DMS114 treated with DMSO at 0.1 percent for 48 hours (cell line): Measurements from ENCODE around the gene SMIM35.
"Not testable (repeated sequence)": the region's sequence is repeated elsewhere in the genome, so short reads cannot be mapped to it uniquely, and the experiment has no call there.

ENCODE experiments used
- DNase-seq: peaks from one replicate; lab custom pipeline; 2025; ENCODE audit not compliant: unreplicated experiment; lab: John Stamatoyannopoulos, UW

The SMIM35 gene

DNA sequence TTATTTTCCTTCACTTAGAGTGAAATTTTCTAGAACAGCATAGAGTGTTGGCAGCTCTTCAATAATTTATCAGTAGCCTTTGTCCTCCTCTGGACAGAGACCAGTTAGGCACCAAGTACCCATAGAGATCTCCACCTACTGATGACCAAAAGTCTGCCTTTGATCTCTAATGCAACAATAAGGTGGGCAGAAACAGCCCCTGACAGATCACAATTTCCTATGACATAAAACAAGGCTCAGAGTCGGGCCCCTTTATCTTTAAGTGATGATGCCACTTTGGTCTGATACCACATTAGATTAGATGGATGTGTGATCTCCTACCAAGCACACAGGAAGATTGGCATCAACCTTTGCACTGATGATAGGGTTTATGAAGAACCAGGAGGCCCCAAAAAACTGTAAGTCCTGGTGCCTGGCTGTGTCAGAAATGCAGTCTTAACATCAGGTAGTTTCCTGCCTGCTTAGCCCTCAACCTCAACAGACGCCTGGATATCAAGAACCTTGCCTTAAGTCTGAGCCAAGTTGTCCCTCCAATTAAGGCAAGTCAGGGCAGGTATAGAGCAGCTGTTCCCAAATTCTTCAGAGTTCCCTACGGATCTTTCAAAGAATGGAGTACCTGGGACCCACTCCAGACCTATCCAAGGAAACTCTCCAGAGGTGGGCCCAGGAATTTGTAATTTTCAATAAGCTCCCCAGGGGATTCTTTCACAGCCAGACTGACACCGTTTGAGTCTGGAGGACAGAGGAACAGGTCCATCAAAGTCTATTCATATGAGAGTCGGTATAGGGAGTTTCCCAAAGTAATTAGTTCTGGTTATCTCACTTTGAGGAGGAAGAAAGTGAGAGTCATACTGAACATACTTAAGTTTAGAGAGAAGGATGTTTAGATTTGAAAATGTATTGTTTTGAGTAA is 40.5 kb downstream of the SMIM35 start:
- no peak for DNase-seq

DNA sequence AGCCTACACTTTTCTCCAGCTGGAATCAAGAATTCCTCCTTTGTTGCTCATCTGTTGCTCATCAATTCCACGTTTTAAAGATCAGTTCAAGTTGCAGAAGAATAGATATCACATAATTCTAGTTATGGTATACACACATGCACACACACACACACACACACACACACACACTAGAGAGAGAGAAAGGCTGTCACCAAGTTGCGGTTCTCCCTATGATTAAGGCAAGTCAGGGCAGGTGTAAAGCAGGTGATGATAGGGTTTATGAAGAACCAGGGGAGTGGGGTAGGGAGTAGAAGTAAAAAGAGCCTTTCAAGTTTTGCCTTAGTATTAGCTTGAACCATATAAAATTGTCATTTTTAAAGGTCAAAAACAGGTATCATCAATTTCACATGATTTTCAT is 41.6 kb downstream of the SMIM35 start:
- DNase-seq, result no peak

DNA sequence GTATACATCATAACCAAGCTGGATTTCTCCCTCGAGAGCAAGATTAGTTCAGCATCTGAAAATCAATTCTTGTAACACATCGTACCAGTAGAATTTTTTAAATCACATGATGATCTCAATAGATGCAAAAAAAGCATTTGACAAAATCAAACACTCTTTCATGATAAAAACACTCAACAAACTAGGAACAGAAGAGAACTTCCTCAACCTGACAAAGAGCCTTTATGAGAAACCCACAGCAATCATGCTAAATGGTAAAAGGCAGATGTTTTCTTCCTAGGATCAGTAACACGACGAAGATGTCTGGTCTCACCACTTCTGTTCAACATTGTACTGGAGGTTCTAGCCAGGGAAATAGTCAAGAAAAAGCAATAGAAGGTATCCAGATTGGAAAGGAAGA is 44.0 kb downstream of the SMIM35 start:
- DNase-seq, result no peak

DNA sequence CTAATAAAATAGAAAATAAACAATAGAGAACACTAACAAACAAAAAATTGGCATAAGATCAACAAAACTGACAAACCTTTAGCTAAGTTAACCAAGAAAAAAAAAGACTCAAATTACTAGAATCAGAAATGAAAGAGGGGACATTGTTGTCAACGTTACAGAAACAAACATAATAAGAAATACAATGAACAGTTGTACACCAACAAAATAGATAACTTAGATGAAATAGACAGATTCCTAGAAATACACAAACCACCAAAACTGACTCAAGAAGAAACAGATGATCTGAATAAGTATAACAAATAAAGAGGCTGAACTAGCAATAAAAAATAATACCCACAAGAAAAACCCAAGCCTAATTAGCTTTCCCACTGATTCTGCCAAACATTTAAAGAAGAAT is 44.6 kb downstream of the SMIM35 start:
- no peak for DNase-seq

DNA sequence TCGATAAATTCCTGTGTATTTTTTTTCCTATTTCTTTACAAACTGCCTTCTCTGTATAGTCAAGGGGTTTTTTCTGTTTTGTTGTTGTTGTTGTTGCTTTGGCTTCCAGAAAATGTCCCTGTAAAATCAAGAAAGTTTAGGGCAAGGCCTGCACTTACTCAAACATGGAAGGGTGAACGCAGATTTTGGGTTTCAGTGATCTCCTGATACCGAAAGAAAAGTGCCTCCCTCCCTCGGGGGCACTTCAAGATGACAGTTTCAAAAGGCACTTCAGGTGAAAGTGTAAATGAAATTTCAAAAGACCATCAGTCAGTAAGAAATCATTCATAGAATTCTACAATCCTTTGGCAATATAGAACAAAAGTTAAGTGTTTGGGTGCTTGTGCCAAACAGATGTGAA is 53.3 kb downstream of the SMIM35 start:
- no peak for DNase-seq

DNA sequence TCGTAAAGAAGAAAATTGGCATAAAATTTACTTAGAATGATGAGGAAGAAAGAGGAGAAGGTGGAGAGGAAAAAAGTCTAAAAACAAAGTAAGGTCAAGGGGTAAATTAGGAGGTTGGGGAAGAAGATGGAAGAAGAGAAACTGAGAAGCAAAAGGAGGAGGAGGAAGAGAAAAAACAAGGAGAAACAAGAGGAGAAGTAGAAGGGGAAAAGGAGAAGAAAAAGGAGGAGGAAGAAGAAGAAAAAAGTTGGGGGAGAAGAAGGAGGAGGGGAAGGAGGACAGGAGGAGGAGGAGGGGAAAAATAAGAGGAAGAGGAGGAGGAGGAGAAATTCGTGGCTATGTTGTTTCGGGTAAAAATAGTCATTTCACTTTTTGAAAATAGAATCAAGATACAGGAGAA is 58.1 kb downstream of the SMIM35 start:
- DNase-seq, result no peak

DNA sequence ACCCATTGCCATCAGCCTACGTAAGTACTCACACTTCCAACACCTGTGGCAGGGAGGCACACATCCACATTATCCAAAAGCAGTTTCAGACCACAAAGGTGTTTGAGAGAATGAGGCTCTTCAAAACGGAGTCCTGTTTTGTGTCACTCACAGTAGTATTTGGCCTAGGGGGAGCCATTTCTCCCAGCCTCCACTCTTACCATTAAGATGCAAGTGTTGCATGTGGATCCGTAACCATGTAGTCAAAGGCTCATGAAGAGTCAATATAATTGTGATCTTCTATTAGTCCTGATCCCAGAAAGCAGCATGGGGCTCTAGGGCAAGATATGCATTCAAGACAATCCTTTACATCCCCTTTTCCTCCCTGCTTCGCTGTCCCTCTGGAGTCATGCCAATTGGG is 59.1 kb downstream of the SMIM35 start:
- DNase-seq, result no peak

DNA sequence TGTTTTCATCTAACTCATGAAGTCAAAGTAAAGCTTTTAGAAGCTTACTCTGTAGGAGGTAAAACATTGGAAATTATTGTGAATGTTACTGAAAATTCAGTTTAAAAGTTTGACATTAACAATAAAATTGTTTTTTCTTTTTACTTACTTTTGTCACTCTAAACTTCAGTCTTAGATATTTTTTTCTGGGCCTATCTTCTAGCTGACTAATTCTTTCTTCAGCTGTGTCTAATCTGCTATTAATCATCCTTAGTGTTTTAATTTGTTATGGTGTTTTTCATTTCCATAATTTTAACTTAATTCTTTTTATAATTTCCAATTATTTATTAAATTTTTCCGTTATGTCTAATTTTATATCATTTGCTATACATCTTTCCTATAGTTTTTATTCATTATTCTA is 65.6 kb downstream of the SMIM35 start:
- no peak for DNase-seq

DNA sequence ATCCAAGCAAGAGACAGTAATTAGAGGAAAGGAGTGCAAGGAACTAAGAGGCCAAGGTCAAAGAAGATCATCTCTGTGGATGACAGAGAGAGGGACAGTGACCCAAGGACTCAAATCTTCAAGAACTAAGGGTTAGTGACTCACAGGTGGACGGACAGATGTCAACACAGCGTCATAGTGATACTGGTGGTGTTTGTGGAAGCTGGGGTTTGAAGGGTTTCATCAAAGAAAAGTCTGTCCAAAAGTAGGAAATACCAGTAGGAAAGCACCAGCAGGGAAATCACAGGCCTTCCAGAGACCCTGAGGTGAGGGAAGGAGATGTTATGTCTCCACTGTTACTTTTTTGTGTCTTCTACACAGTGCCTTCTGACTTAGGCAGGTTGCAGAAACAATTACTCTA is 68.4 kb downstream of the SMIM35 start:
- DNase-seq, result no peak

DNA sequence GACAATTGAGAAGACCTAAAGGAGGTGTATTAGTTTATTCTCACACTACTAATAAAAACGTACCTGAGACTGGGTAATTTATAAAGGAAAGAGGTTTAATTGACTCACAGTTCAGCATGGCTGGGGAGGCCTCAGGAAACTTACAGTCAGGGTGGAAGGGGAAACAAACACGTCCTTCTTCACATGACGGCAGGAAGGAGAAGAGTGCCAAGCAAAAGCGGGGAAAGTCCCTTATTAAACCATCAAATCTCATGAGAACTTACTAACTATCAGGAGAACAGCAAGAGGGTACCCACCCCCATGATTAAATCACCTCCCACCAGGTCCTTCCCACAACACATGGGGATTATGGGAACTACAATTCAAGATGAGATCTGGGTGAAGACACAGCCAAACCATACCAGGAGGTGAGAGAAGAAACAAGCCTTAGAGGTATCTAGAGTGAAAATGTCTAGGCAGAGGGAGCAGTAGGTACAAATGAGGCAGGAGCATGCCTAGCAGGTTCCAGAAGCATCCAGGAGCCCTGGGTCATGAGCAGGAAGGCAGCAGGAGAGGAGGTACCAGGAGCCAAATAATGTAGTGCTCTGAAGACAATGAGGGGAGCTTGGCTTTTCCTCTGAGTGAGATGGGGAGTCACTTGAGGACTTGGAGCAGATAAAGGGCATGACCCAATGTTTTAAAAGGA is 69.0 kb downstream of the SMIM35 start:
- DNase-seq, result no peak

DNA sequence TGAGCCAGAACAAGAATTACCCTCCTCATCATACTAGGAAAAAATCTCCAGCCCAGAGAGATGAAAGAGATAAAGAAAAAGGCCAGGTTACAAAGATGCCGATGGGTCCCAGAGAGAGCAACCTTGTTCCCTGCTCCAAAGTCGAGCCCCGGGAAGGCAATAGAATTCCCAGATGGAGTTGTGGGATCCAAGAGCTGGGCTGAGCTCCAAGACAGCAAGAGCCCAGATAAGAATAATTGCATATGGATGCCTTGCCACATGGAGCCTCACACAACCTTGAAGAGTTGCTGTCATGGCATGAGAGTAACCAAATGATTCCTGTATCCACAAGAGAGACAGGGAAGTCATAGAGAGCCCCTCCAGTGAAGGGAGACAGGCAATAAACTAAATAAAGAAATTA is 69.7 kb downstream of the SMIM35 start:
- DNase-seq, result no peak

DNA sequence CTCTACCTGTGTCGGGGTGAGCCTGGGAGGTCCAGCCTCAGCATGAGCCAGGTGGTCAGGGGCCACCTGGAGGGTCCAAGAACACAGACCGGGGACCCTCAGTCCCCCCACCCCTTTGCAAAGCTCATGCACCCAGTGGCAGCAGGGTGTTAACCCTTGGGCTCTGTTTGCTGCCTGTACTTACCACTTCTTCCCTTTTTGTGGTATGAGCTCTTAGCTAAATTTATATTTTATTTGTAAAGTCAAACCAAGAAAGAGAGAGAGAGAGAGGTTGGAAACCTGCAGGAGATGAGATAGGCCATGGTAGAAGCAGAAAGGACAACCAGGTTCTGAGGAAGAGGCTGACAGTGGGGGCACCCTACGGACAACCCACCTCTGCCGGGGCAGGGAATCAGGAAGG is 70.7 kb downstream of the SMIM35 start:
- DNase-seq, result no peak

DNA sequence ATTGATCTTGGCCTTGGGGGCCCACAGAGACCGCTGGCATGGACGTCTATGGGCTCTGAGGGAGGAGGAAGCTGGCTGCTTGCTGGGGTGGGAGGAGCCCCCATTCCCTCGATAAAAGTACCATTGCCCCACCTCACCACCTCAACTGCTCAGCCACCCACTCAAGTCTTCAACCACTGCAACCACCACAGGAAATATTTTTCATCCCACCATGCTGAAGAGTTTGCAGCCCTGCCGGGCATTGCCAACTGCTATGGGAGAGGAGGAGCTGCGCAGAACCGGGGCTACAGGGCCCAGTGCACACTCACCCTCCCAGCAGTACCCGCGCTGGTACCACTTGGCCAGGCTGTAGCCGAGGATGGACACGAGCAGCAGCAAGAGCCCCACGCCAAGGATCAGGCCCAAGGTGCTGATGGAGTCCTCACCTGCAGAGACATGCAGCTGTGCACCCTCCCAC is 71.3 kb downstream of the SMIM35 start:
- no peak for DNase-seq

DNA sequence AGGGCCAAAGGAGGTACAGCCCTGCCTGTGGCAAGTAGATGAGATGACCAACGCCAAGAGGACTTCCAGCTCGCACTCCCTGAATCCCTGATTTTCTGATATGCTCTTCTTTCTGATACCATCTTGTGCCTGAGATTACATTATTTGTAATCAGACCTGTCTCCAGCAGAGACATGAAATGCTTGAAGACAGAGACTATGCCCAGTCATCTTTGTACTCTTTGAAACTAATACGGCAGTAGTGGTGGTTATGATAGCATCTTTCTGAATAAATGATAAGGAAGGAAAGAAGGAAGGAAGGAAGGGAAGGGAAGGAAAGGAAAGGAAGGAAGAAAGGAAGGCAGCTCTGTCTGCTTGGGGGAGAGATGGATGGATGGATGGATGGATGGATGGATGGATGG is 72.7 kb downstream of the SMIM35 start:
- no peak for DNase-seq

DNA sequence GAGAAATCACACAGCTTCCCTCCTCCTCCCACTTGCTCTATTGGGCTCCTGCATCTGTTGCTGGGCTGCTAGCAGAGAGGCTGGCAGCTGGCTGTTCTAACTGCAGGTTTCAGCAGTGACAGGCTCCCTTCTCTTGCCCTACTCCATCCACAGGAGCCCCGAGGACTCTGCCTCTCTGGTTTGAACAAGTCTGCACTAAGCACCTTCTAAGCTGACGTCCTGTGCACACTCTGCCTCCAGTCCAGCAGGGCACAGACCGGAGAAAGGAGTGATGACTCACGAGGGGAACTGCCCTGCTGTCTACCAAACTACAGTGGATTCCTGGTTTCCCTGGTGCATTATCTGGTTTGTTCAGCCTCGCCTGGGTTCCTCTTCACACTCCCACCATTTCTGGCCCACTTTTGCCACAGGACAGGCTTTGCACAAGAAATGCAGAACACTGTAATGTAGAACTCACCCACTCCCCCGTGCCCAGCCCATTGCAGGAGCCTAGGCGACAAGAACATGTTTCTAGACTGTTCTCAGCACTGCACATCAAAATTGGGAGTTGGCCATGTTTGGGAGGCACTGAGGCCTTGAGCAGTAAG is 74.6 kb downstream of the SMIM35 start:
- no peak for DNase-seq

DNA sequence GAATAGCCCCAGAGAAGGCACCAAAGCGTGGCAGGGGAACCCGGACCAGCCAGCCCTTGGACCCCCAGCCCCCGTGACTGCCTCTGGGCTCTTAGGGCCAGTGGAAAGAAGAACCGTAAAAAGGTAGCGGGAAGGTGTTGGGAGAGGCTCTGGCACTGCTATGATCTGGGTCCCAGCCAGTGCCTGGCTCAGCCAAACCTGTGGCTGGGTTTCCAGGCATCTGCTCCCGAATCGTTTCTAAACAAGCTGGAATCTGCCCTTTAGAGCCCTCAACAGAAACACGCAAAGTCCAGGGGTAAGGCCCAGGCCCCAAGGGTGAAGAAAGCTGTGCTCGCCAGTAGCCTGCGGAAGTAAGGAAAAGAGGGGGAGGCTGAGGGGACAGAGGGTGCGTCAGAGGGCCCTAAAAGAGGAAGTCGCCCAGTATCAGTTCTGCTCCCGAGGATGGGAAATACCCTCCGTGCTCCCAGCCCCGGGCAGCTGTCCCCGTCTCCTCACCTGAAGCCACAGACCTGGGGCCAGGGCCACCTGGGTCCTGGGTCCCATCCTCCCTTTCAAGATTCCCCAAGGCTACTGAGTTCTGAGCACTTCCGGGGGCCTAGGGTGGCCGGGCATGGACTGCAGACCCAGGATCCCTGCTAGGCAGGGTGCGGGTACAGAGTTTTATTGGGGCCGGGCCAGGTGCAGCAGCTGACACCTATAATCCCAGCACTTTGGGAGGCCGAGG is 75.9 kb downstream of the SMIM35 start:
- DNase-seq, result no peak

DNA sequence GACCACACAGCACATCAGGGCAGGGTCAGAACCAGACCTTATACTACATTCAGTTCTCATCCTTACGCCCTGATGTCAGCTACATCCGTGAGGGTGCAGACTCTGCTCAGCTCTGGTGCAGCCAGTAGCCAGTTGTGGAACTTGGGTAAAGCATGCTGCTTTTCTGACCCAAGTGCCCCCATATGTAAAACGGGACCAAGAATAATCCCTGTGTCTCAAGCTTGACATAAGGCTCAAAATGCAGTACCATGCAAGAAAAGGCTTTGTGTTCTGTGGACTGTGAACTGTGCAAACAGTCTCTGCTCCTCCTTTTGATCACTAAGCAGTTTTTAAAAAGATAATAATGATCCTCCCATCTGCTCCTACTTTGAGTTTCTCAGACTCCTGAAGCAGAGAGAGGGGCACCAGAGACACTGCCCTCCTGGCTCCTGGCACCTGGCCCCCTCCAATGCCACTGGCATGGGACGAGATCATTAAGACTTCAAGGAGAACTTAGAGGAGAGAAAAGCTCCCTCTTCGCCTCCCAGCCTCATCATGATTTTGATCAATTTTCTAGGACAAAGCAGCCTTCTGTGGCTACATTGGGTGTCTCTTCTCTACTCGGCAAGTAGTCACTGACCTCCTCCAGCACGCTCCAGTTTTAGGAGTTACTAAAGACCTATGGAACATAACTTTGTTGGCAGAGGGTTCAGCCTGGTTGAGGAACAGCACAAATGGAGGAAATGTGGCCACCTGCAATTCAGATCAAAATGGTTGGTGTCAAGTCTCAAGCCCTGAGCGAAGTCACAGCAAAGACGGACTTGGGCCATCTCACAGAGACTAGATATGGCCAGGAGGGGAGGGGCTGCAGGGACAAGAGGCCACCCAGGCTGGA is 76.7 kb downstream of the SMIM35 start:
- no peak for DNase-seq

DNA sequence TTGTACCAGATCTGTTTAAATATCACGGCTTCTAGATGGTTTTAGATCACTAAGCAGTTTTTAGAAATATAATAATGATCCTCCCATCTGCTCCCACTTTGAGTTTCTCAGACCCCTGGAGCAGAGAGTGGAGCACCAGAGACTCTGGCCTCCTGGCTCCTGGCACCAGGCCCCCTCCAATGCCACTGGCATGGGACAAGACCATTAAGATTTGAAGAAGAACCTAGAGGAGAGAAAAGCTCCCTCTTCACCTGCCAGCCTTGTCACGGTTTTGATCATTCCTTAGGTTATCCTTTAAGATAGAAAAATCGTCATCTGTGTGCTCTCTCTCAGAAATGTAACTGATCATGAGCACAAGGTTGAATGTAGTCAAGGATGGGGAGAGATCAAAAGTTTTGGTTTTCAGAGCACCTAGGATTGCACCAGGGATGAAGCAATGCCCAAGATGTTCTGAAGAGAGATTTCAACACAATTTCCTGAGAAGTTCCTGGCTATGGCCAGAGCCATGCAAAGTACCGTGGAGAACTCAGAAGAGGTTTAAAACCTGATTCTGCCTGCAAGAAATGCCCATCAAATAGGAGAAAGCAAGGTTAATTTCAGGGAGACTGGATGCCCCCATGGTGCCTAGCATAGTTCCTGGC is 78.4 kb downstream of the SMIM35 start:
- no peak for DNase-seq

DNA sequence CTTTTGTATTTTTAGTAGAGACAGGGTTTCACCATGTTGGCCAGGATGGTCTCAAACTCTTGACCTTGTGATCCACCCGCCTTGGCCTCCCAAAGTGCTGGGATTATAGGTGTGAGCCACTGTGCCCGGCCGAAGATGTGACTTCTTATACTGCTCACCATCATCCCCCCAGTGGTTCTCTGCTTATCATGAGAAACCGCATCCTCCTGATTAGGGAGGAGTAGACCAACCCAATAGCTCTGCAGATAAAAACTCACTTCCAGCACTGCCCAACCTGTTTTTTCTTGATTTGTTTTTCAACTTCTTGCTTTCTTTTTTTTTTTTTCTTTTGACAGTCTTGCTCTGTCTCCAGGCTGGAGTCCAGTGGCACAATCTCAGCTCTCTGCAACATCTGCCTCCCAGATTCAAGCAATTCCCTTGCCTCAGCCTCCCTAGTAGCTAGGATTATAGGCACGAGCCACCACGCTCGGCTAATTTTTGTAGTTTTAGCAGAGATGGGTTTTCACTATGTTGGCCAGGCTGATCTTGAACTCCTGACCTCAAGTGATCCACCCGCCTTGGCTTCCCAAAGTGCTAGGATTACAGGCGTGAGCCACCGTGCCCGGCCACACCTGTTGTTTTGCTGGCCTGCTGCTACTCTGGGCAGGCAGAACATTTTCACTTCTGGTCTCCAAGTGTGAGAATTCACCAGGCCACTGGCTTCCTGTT is 79.0 kb downstream of the SMIM35 start:
- DNase-seq, result not testable (repeated sequence)
